Panc1 (cell line): ENCODE measurements around the gene CYP2J2. TPM values are rescaled to one million over a fixed set of nuclear protein-coding genes. Genes with fewer than 3 reads are reported as not detected.
A peak's percentile ranks its signal among the peaks of the same experiment; 100 is the strongest.

Experiments used
- ATAC-seq: fragments of 200-7000 bp; cut with Tn5 transposase; 2 replicates; pipeline ENCODE4 v1.9.1; 2020; ENCODE audit warnings: mild to moderate bottlenecking, moderate library complexity
- Bru-seq: library from RNA; stranded (reverse); fragments of 400-500 nt; gene quantifications from one replicate; lab custom pipeline; 2021; lab: Mats Ljungman, UMichigan
- BruChase-seq, 2 experiments: library from RNA; stranded (reverse); fragments of 400-500 nt; gene quantifications; one replicate each; lab custom pipeline; 2021; lab: Mats Ljungman, UMichigan
- BruUV-seq: library from RNA; stranded (reverse); fragments of 400-500 nt; replicated peaks from 2 replicates; lab custom pipeline; 2021; lab: Mats Ljungman, UMichigan
- CTCF ChIA-PET: fragments of 300-600 bp; sonication (Branson Sonifier 250); formaldehyde crosslinking; loops from one replicate; lab custom pipeline; 2022; ENCODE audit warnings: antibody characterized with exemption; lab: Charles Lee
- POLR2A ChIA-PET: fragments of 300-600 bp; sonication (Branson Sonifier 250); formaldehyde crosslinking; loops from one replicate; lab custom pipeline; 2022; ENCODE audit warnings: antibody characterized with exemption; lab: Charles Lee
- DNase-seq: peaks from one replicate; pipeline ENCODE4 v3.0.0-alpha.2; 2010; ENCODE audit warnings: low read depth, low spot score
- H3K27ac ChIP-seq: 2 replicates; pipeline ENCODE4 v1.5.1; 2011; ENCODE audit warnings: mild to moderate bottlenecking, low read length, inconsistent platforms
- H3K27me3 ChIP-seq: fragments of 200-500 bp; sonication (Bioruptor generic); 2 replicates; pipeline ENCODE4 v1.6.0; 2014; ENCODE audit warnings: low read length, inconsistent platforms; ENCODE audit not compliant: control insufficient read depth, insufficient read depth
- H3K36me3 ChIP-seq: fragments of 200-500 bp; sonication (Bioruptor generic); 2 replicates; pipeline ENCODE4 v1.5.1; 2014; ENCODE audit warnings: inconsistent platforms, mild to moderate bottlenecking, low read length, moderate library complexity; ENCODE audit not compliant: control insufficient read depth, insufficient read depth
- H3K4me1 ChIP-seq: 2 replicates; pipeline ENCODE4 v1.5.1; 2011; ENCODE audit warnings: inconsistent platforms, mild to moderate bottlenecking, low read length, moderate library complexity; ENCODE audit not compliant: control insufficient read depth, insufficient read depth
- H3K4me3 ChIP-seq, 2 experiments: 2 replicates each; pipeline ENCODE4 v1.5.1; 2011 to 2012; ENCODE audit warnings: low read depth in 2 of 2, low read length in 2 of 2, mild to moderate bottlenecking in 2 of 2, inconsistent platforms in 1 of 2, moderate library complexity in 1 of 2
- H3K9me3 ChIP-seq: fragments of 200-500 bp; sonication (Bioruptor generic); 2 replicates; pipeline ENCODE4 v1.5.1; 2014; ENCODE audit warnings: low read depth, mild to moderate bottlenecking, inconsistent platforms, low read length, moderate library complexity; ENCODE audit not compliant: control insufficient read depth, insufficient read depth
- POLR2AphosphoS5 ChIP-seq: IDR thresholded peaks from 2 replicates; pipeline ENCODE4 v1.6.1; 2012; ENCODE audit warnings: mild to moderate bottlenecking, low read depth, low read length, moderate library complexity
- REST ChIP-seq, 2 experiments: IDR thresholded peaks; 2 replicates each; pipeline ENCODE4 v1.6.1; 2011 to 2012; ENCODE audit warnings: low read depth in 2 of 2, control low read depth in 1 of 2, low read length in 1 of 2, mild to moderate bottlenecking in 1 of 2, moderate library complexity in 1 of 2; ENCODE audit not compliant: insufficient read depth in 1 of 2
- SIN3A ChIP-seq: IDR thresholded peaks from 2 replicates; pipeline ENCODE4 v1.6.1; 2012; ENCODE audit warnings: low read depth, mild to moderate bottlenecking, low read length, moderate library complexity, borderline replicate concordance; ENCODE audit not compliant: insufficient read depth
- TCF7L2 ChIP-seq: IDR thresholded peaks from 2 replicates; pipeline ENCODE4 v1.6.1; 2011; ENCODE audit warnings: mild to moderate bottlenecking, low read depth, low read length, inconsistent platforms
- in situ Hi-C: cut with HindIII; loops from 2 replicates; pipeline ENCODE4 v1.10.0; 2016; ENCODE audit warnings: low sequenced_read_pairs, low pct_unique_long_range_greater_than_20kb
- intact Hi-C: fragments of 100-400 bp; cut with micrococcal nuclease; formaldehyde crosslinking; loops from one replicate; pipeline ENCODE4 v1.10.0; 2022; ENCODE audit not compliant: unreplicated experiment
- long read RNA-seq: library from polyadenylated mRNA; unstranded; transcript quantifications from one replicate; pipeline ENCODE4 v2.0.0, GENCODE V29; 2021; ENCODE audit not compliant: unreplicated experiment
- polyA plus RNA-seq: library from polyadenylated mRNA; unstranded; fragments of >200 nt; gene quantifications from one replicate; pipeline ENCODE4 v1.2.1, GENCODE V29; 2012; ENCODE audit warnings: missing spikeins; ENCODE audit not compliant: insufficient read length
- total RNA-seq: library from RNA; stranded (reverse); gene quantifications from one replicate; pipeline ENCODE4 v1.2.1, GENCODE V29; 2021; ENCODE audit not compliant: unreplicated experiment
- TF ChIP-seq, protein P1 (sequence below): fragments of 450-650 bp; IDR thresholded peaks from 2 replicates; pipeline ENCODE4 v1.5.1; 2017; ENCODE audit warnings: mild to moderate bottlenecking

CYP2J2 gene, protein sequence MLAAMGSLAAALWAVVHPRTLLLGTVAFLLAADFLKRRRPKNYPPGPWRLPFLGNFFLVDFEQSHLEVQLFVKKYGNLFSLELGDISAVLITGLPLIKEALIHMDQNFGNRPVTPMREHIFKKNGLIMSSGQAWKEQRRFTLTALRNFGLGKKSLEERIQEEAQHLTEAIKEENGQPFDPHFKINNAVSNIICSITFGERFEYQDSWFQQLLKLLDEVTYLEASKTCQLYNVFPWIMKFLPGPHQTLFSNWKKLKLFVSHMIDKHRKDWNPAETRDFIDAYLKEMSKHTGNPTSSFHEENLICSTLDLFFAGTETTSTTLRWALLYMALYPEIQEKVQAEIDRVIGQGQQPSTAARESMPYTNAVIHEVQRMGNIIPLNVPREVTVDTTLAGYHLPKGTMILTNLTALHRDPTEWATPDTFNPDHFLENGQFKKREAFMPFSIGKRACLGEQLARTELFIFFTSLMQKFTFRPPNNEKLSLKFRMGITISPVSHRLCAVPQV
- total RNA-seq (not detected), Bru-seq, nascent RNA (percentile 10 among the genes with signal in this experiment), BruChase-seq, experiment 1, labeled RNA remaining after a 2-hour chase (percentile 11 among the genes with signal in this experiment), BruChase-seq, experiment 2, labeled RNA remaining after a 6-hour chase (percentile 14 among the genes with signal in this experiment)
- not detected for polyA plus RNA-seq
- long read RNA-seq, result 0 reads

DNA sequence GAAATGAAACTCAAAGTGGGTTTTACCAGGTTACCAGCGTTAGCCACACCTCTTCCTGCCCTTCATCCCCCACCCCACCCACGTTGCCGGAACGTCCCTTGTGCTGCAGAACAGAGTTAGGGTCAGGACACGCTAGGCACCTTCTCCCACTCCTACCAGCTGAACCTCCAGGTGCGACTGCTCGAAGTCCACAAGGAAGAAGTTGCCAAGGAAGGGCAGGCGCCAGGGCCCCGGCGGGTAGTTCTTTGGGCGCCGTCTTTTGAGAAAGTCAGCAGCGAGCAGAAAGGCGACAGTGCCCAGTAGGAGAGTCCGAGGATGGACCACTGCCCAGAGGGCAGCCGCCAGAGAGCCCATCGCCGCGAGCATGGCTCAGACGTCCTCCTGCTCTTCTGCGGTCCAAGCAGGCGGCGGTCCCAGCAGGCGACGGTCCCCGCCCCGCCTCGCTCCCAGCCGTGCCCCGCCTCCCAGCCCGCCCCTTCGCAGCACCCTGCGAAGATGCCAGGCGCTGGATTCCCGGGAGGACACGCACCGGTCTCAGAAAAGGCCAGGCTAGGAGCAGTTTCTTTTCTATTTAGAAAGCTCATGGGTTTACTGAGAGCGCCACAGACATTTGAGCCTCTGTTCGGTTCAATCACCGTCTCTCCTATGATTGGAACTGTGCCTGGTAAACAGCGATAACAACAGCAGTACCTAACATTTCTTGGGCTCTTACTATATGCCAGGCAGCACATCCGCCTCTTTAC, at the start of gene CYP2J2:
Gene CYP2J2 (minus strand): TSS at position 393 of the 743 bp plus-strand sequence. CDS start 27 bp downstream, at position 366.
- ChIA-PET CTCF (no interaction called here), POLR2A (no interaction called here)
- Histone ChIP-seq H3K4me1 (peaks cover 3% of the 10 kb centered on the region; the same call in 1 of the 2 replicates), H3K4me3 (peak within 1 kb of the TSS; percentile 46 to 65), H3K27ac (no peak within 1 kb of the TSS), H3K27me3 (peaks cover 35% of the 10 kb centered on the region), H3K9me3 (peaks cover 5% of the 10 kb centered on the region; the same call in 1 of the 2 replicates), H3K36me3 (no peaks in the 10 kb centered on the region; the same call in 1 of the 2 replicates)
- TF ChIP-seq TCF7L2 (no peak), POLR2AphosphoS5 (no peak), REST (IDR thresholded peaks at IDR 0.05; ENCODE audit: insufficient read depth in 1 of 2, low read depth in 2 of 2, low read length in 1 of 2) (no peak), SIN3A (no peak)
- TF ChIP-seq, protein P1, sequence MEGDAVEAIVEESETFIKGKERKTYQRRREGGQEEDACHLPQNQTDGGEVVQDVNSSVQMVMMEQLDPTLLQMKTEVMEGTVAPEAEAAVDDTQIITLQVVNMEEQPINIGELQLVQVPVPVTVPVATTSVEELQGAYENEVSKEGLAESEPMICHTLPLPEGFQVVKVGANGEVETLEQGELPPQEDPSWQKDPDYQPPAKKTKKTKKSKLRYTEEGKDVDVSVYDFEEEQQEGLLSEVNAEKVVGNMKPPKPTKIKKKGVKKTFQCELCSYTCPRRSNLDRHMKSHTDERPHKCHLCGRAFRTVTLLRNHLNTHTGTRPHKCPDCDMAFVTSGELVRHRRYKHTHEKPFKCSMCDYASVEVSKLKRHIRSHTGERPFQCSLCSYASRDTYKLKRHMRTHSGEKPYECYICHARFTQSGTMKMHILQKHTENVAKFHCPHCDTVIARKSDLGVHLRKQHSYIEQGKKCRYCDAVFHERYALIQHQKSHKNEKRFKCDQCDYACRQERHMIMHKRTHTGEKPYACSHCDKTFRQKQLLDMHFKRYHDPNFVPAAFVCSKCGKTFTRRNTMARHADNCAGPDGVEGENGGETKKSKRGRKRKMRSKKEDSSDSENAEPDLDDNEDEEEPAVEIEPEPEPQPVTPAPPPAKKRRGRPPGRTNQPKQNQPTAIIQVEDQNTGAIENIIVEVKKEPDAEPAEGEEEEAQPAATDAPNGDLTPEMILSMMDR, result no peak
- no TSS peak for BruUV-seq
- DNase-seq (no peak), ATAC-seq (peak; percentile 97)
- in situ Hi-C loops (no loop called here), intact Hi-C loops (no loop called here)

GRCh38 chr1:59973719-59974118, 47.1 kb upstream of the CYP2J2 start:
- in situ Hi-C loops (no loop called here), intact Hi-C loops (loop anchor here (10.0 kb wide), 1 partner anchor 151 kb away; no protein-coding TSS in a partner anchor)
- Histone ChIP-seq H3K36me3 (no peaks in the 10 kb centered on the region), H3K4me1 (peaks cover 3% of the 10 kb centered on the region), H3K9me3 (no peaks in the 10 kb centered on the region), H3K4me3 (no peak overlapping the region), H3K27ac (no peak overlapping the region), H3K27me3 (peaks cover 9% of the 10 kb centered on the region)
- POLR2A ChIA-PET, result no interaction called here
- TF ChIP-seq SIN3A, result no peak
- TF ChIP-seq, protein P1, result no peak
- no peak for TF ChIP-seq POLR2AphosphoS5
- no peak for TF ChIP-seq TCF7L2
- no peak for TF ChIP-seq REST (IDR thresholded peaks at IDR 0.05; ENCODE audit: insufficient read depth in 1 of 2, low read depth in 2 of 2, low read length in 1 of 2)
- no peak for DNase-seq
- no peak for ATAC-seq
- no TSS peak for BruUV-seq
- CTCF ChIA-PET, result interaction anchor here (0.6 kb wide), 2 partner anchors 17 to 1190 kb away, joined by 3 read pairs; no protein-coding TSS in a partner anchor
